ENCODE data around the gene CTPS1. TPM values are rescaled to one million over a fixed set of nuclear protein-coding genes. Genes with fewer than 3 reads are reported as not detected.

CTPS1 gene
- total RNA-seq, 1 experiment from 2014 or later: 69.9 TPM

- Mint-ChIP-seq H3K9me3 (ENCODE audit: unreplicated experiment) (no peaks in the 10 kb centered on the region), H3K4me3 (ENCODE audit: unreplicated experiment) (no peak overlapping the region), H3K4me1 (ENCODE audit: insufficient read depth, unreplicated experiment) (peaks cover 13% of the 10 kb centered on the region)
Observed at GRCh38 chr1:40932006-40932405, 47.5 kb upstream of the CTPS1 start.

GRCh38 chr1:40936931-40937339 is 42.6 kb upstream of the CTPS1 start:
- peak; percentile 69 for DNase-seq (ENCODE audit: unreplicated experiment)

More at GRCh38 chr1:40932006-40932405, 47.5 kb upstream of the CTPS1 start:
- Mint-ChIP-seq H3K36me3 (ENCODE audit: insufficient read depth, unreplicated experiment) (no peaks in the 10 kb centered on the region), H3K27ac (ENCODE audit: low read depth, unreplicated experiment) (no peak overlapping the region), H3K27me3 (ENCODE audit: insufficient read depth, unreplicated experiment) (no peaks in the 10 kb centered on the region)
- TF ChIP-seq CTCF (IDR thresholded peaks at IDR 0.05; ENCODE audit: unreplicated experiment): no peak
- ChIA-PET CTCF (interaction anchor here (0.6 kb wide), 1 partner anchor 84 kb away, joined by 4 read pairs; no protein-coding TSS in a partner anchor), POLR2A (no interaction called here)
- intact Hi-C loops (cut with micrococcal nuclease): loop anchor here (5.0 kb wide), 1 partner anchor 35 kb away; no protein-coding TSS in a partner anchor
- BruUV-seq (replicated peaks): no TSS peak
- DNase-seq (ENCODE audit: unreplicated experiment): no peak

GRCh38 chr1:40938393-40938792 is 41.1 kb upstream of the CTPS1 start:
- Mint-ChIP-seq H3K4me3 (ENCODE audit: unreplicated experiment) (no peak overlapping the region), H3K27me3 (ENCODE audit: insufficient read depth, unreplicated experiment) (no peaks in the 10 kb centered on the region), H3K9me3 (ENCODE audit: unreplicated experiment) (no peaks in the 10 kb centered on the region), H3K36me3 (ENCODE audit: insufficient read depth, unreplicated experiment) (peaks cover 5% of the 10 kb centered on the region), H3K27ac (ENCODE audit: low read depth, unreplicated experiment) (no peak overlapping the region), H3K4me1 (ENCODE audit: insufficient read depth, unreplicated experiment) (peaks cover 18% of the 10 kb centered on the region)
- CTCF ChIA-PET: interaction anchor here (6.3 kb wide), 1 partner anchor 12 kb away, joined by 65 read pairs; no protein-coding TSS in a partner anchor
- DNase-seq (ENCODE audit: unreplicated experiment): no peak
- intact Hi-C loops (cut with micrococcal nuclease): no loop called here
- no peak for TF ChIP-seq CTCF (IDR thresholded peaks at IDR 0.05; ENCODE audit: unreplicated experiment)
- POLR2A ChIA-PET: interaction anchor here (1.7 to 1.8 kb wide), 2 partner anchors 61 to 70 kb away, joined by 3 to 6 read pairs; no protein-coding TSS in a partner anchor
- BruUV-seq (replicated peaks): no TSS peak

More at GRCh38 chr1:40936931-40937339, 42.6 kb upstream of the CTPS1 start:
- H3K36me3 Mint-ChIP-seq (ENCODE audit: insufficient read depth, unreplicated experiment): peaks cover 5% of the 10 kb centered on the region
- TF ChIP-seq CTCF (IDR thresholded peaks at IDR 0.05; ENCODE audit: unreplicated experiment): no peak
- peaks cover 23% of the 10 kb centered on the region for H3K4me1 Mint-ChIP-seq (ENCODE audit: insufficient read depth, unreplicated experiment)
- H3K27ac Mint-ChIP-seq (ENCODE audit: low read depth, unreplicated experiment): no peak overlapping the region
- ChIA-PET POLR2A (interaction anchor here (0.8 to 2.0 kb wide), 5 partner anchors 8 to 84 kb away, joined by 3 to 6 read pairs (median 4); partner anchors contain the start of gene CITED4), CTCF (interaction anchor here (0.6 to 6.3 kb wide), 5 partner anchors 13 to 87 kb away, joined by 3 to 65 read pairs (median 4); no protein-coding TSS in a partner anchor)
- H3K4me3 Mint-ChIP-seq (ENCODE audit: unreplicated experiment): no peak overlapping the region
- intact Hi-C loops (cut with micrococcal nuclease): no loop called here
- no peaks in the 10 kb centered on the region for H3K27me3 Mint-ChIP-seq (ENCODE audit: insufficient read depth, unreplicated experiment)
- no TSS peak for BruUV-seq (replicated peaks)
- no peaks in the 10 kb centered on the region for H3K9me3 Mint-ChIP-seq (ENCODE audit: unreplicated experiment)

- BruUV-seq (replicated peaks): no TSS peak
- no peaks in the 10 kb centered on the region for H3K27me3 Mint-ChIP-seq (ENCODE audit: insufficient read depth, unreplicated experiment)
- CTCF ChIA-PET: interaction anchor here (0.8 to 17.0 kb wide), 6 partner anchors 10 to 86 kb away, joined by 3 to 609 read pairs (median 4); partner anchors contain the start of gene CITED4
- peaks cover 7% of the 10 kb centered on the region for H3K36me3 Mint-ChIP-seq (ENCODE audit: insufficient read depth, unreplicated experiment)
- no peak overlapping the region for H3K27ac Mint-ChIP-seq (ENCODE audit: low read depth, unreplicated experiment)
- intact Hi-C loops (cut with micrococcal nuclease): no loop called here
- H3K4me1 Mint-ChIP-seq (ENCODE audit: insufficient read depth, unreplicated experiment): peaks cover 25% of the 10 kb centered on the region
- POLR2A ChIA-PET: interaction anchor here (0.6 to 1.8 kb wide), 9 partner anchors 38 to 408 kb away, joined by 3 to 6 read pairs (median 3); partner anchors contain the start of genes CITED4 and ZNF684
- no peak for TF ChIP-seq CTCF (IDR thresholded peaks at IDR 0.05; ENCODE audit: unreplicated experiment)
- H3K4me3 Mint-ChIP-seq (ENCODE audit: unreplicated experiment): no peak overlapping the region
- no peaks in the 10 kb centered on the region for H3K9me3 Mint-ChIP-seq (ENCODE audit: unreplicated experiment)
- peak; percentile 71 for DNase-seq (ENCODE audit: unreplicated experiment)
Observed at GRCh38 chr1:40939320-40940059, 40.0 kb upstream of the CTPS1 start.
